NCI-H526 (cell line): ENCODE results near the gene ARHGAP21.

Experiments used
- DNase-seq, 2 experiments: peaks; one replicate each; lab custom pipeline; 2025; lab: John Stamatoyannopoulos, UW

The ARHGAP21 gene

GRCh38 chr10:24722676-24723385 is 856 bp downstream of the ARHGAP21 start:
- DNase-seq: peak in 1 of 2 experiments; percentile 43

GRCh38 chr10:24722131-24722675 is 1.5 kb downstream of the ARHGAP21 start:
- no peak for DNase-seq

- DNase-seq: peak in 1 of 2 experiments; percentile 51
Observed at GRCh38 chr10:24721229-24722106, 2.2 kb downstream of the ARHGAP21 start.

GRCh38 chr10:24720096-24720495 is 3.6 kb downstream of the ARHGAP21 start:
- DNase-seq: peak in 1 of 2 experiments; percentile 36

GRCh38 chr10:24718031-24718855 is 5.4 kb downstream of the ARHGAP21 start:
- DNase-seq: no peak

- DNase-seq: no peak
Observed at GRCh38 chr10:24716295-24716694, 7.4 kb downstream of the ARHGAP21 start.

- no peak for DNase-seq
Observed at GRCh38 chr10:24715246-24715769, 8.4 kb downstream of the ARHGAP21 start.

- no peak for DNase-seq
Observed at GRCh38 chr10:24713086-24713485, 10.6 kb downstream of the ARHGAP21 start.

GRCh38 chr10:24711465-24711864 is 12.2 kb downstream of the ARHGAP21 start:
- DNase-seq: no peak

GRCh38 chr10:24708081-24708480 is 15.6 kb downstream of the ARHGAP21 start:
- no peak for DNase-seq

GRCh38 chr10:24707445-24707844 is 16.2 kb downstream of the ARHGAP21 start:
- no peak for DNase-seq

GRCh38 chr10:24706479-24707118 is 17.1 kb downstream of the ARHGAP21 start:
- DNase-seq: no peak

- DNase-seq: no peak
Observed at GRCh38 chr10:24703700-24704099, 20.0 kb downstream of the ARHGAP21 start.

- DNase-seq: no peak
Observed at GRCh38 chr10:24701447-24701846, 22.2 kb downstream of the ARHGAP21 start.

- no peak for DNase-seq
Observed at GRCh38 chr10:24700948-24701347, 22.7 kb downstream of the ARHGAP21 start.

GRCh38 chr10:24698270-24698669 is 25.4 kb downstream of the ARHGAP21 start:
- no peak for DNase-seq

GRCh38 chr10:24697080-24697479 is 26.6 kb downstream of the ARHGAP21 start:
- DNase-seq: no peak

- no peak for DNase-seq
Observed at GRCh38 chr10:24695452-24695851, 28.2 kb downstream of the ARHGAP21 start.

- DNase-seq: no peak
Observed at GRCh38 chr10:24694086-24694485, 29.6 kb downstream of the ARHGAP21 start.

- no peak for DNase-seq
Observed at GRCh38 chr10:24690961-24691512, 32.6 kb downstream of the ARHGAP21 start.
